UCSD-AML1 (cell line): ENCODE measurements around the gene DNA2.
A peak's percentile ranks its signal among the peaks of the same experiment; 100 is the strongest.
"Not testable (repeated sequence)": the region's sequence is repeated elsewhere in the genome, so short reads cannot be mapped to it uniquely, and the experiment has no call there.

Experiments
- DNase-seq: peaks from one replicate; lab custom pipeline; 2025; ENCODE audit not compliant: unreplicated experiment; lab: John Stamatoyannopoulos, UW

The DNA2 gene, protein sequence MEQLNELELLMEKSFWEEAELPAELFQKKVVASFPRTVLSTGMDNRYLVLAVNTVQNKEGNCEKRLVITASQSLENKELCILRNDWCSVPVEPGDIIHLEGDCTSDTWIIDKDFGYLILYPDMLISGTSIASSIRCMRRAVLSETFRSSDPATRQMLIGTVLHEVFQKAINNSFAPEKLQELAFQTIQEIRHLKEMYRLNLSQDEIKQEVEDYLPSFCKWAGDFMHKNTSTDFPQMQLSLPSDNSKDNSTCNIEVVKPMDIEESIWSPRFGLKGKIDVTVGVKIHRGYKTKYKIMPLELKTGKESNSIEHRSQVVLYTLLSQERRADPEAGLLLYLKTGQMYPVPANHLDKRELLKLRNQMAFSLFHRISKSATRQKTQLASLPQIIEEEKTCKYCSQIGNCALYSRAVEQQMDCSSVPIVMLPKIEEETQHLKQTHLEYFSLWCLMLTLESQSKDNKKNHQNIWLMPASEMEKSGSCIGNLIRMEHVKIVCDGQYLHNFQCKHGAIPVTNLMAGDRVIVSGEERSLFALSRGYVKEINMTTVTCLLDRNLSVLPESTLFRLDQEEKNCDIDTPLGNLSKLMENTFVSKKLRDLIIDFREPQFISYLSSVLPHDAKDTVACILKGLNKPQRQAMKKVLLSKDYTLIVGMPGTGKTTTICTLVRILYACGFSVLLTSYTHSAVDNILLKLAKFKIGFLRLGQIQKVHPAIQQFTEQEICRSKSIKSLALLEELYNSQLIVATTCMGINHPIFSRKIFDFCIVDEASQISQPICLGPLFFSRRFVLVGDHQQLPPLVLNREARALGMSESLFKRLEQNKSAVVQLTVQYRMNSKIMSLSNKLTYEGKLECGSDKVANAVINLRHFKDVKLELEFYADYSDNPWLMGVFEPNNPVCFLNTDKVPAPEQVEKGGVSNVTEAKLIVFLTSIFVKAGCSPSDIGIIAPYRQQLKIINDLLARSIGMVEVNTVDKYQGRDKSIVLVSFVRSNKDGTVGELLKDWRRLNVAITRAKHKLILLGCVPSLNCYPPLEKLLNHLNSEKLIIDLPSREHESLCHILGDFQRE

DNA sequence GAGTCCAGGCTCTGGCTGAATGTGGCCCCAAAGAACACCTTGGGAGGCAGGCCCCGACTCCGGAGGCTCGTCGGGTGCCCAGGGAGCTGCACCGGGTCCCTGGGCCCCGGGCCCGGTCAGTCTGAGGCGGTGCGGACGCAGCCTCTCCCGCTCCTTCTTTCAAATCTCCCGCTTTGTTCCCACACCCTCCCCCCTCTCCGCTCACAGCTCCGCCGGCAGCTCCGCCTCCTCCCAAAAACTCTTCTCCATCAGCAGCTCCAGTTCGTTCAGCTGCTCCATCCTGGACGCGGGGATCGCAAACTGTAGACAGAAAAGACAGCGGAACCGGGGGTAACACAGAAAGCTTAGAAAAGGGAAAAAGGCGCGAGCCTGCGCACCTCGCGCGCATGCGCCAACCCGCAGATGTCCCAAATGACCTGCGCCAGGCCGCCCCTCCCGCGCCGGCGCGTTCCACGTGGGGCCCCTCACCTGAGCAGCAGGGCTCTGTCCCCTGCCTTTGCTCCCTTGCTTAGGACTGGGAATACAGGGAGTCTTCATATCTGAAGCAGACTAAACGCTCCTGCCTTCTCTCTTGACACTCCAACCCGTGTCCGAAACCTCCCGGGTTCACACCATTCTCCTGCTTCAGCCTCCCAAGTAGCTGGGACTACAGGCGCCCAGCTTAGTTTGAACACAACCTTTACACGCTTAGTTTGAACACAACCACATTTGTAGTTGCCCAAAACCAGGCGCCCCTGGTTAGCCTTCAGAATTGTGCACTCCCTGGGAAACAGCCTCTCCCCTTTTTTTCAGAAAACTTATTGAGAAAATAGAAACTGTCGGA lies at the start of gene DNA2:
DNA2 (minus strand) TSS at position 388 of the 823 bp plus-strand sequence; CDS start at position 279, 109 bp downstream.
- peak; percentile 76 for DNase-seq

DNA sequence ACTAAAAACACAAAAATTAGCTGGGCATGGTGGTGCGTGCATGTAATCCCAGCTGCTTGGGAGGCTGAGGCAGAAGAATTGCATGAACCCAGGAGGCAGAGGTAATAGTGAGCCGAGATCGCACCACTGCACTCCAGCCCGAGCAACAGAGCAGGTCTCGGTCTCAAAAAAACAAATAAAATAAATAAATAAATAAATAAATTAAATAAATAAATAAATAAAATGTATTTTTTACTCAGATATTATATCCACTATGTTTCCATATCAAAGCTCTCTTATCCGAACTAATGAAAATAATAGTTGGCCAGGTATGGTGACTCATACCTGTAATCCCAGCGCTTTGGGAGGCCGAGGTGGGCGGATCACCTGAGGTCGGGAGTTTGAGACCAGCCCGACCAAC lies 46.8 kb upstream of the DNA2 start:
- DNase-seq: not testable (repeated sequence)

DNA sequence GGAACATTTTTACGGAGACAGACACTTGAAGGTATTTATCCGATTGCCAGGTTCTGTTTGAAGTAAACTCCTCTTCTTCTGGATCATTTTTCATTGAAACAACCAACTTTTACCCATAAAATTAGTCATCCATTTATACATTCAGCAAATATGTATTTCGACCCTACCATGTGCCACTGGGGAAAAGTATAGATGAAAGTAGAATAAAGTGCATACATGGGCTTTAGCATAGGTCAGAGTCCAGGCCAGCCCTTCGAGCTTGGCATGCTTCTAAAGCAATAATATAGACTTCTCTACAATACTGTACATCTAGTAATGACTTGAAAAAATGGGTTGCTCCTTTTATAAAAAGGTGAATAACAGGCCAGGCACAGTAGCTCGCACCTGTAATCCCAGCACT lies 45.4 kb upstream of the DNA2 start:
- DNase-seq: no peak

DNA sequence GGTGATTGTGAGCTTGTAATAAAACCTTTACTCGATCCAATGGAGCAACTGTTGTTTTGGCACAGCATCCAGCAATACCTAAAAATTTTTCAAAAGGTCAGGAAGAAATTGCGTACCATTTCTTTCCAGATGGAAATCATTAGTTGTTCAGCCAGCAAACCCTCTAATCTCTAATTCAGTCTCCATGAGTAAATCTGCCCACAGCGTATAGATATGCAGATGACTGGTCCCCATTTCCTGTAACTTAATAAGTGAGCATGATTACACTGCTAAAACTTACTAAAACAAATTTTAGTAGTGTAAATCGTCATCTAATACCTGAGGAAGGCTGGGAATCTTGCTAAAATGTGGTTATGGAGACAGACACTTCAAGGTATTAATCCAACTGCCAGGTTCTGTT lies 45.0 kb upstream of the DNA2 start:
- DNase-seq: no peak

DNA sequence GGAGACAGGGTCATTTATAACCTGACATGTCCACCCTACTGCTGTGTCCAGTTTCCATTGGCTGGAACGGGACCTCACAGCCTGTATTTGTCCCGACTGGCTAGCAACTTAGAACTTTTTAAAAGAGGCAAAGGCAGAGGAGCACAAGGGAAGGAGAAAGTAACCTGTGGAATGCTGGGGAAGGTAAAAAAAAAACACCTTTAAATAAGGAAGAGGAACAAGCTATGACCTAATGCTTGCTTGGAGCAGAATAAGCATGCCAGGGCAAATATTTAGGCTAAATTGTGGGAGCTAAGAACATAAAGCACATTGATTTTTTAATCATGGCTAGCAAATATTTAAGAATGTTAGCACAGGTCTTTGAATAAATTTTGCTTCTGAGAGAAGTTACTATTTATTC lies 44.4 kb upstream of the DNA2 start:
- DNase-seq: not testable (repeated sequence)

DNA sequence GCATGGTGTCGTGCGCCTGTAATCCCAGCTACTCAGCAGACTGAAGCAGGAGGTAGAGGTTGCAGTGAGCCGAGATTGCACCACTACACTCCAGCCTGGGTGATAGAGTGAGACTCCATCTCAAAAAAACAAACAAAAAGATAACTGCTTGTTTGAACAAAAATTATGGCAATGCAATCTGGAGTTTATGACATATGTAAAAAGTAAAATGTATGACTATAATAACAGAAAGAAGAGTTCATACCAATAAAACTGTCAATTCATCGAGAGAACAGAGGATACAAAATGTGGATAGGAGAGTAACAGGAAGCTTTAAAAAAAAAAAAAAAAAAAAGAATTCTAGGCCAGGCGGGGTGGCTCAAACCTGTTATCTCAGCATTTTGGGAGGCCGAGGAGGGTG lies 36.3 kb upstream of the DNA2 start:
- DNase-seq: no peak

DNA sequence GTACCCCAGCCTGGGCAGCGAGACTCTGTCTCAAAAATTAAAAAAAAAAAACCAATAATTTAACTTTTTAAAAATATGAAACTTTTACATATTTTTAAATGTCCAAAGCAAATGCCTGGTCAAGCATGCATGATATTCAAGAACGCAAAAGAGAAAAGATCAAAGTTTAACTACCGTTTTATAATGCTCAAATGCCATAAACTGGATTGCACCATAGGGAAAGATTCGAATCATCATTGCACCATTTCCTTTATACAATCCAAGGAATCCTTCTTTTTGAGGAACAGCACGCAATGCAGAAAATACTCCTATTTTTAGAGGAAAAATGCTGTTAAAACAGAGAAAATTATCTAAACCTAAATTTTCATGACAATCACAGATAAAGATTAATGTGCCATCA lies 34.6 kb upstream of the DNA2 start:
- no peak for DNase-seq

DNA sequence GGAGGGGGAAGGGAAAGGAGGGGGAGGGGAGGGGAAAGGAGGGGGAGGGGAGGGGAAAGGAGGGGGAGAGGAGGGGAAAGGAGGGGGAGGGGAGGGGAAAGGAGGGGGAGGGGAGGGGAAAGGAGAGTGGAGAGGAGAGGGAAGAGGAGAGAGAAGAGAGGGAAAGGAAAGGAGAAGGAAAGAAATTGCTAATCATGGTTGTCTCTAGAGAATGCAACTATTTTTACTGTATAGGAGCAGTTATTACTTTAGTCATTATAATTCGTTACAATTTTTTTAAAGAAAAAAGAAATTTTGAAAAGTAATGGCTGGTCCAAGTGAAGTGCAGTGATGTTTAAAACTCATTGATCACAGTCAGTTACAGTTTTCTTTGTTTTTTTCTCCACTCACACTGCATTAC lies 31.1 kb upstream of the DNA2 start:
- no peak for DNase-seq

DNA sequence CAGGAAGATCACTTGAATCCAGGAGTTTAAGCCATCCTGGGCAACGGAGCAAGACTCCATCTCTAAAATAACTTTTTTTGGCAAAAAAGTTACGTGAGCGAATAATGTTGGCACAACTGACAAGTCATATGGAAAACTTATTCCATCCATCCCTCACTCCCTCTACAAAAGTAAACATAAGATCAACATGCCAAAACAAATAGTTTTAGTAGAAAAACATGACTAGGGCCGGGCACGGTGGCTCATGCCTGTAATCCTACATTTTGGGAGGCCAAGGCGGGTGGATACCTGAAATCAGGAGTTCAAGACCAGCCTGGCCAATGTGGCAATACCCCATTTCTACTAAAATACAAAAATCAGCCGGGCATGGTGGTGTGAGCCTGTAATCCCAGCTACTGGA lies 29.9 kb upstream of the DNA2 start:
- DNase-seq: no peak

DNA sequence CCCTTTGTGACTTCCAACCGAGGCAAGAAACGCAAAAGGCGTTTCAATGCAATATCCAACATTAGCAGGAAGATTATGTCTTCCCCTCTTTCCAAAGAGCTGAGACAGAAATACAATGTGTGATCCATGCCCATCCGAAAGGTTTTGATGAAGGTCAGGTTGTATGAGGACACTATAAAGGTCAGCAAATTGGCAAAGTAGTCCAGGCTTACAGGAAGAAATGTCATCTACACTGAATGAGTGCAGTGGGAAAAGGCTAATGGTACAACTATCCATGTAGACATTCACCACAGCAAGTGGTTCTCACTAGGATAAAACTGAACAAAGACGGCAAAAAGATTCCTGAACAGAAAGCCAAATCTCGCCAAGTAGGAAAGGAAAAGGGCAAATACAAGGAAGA lies 27.8 kb upstream of the DNA2 start:
- DNase-seq: no peak

DNA sequence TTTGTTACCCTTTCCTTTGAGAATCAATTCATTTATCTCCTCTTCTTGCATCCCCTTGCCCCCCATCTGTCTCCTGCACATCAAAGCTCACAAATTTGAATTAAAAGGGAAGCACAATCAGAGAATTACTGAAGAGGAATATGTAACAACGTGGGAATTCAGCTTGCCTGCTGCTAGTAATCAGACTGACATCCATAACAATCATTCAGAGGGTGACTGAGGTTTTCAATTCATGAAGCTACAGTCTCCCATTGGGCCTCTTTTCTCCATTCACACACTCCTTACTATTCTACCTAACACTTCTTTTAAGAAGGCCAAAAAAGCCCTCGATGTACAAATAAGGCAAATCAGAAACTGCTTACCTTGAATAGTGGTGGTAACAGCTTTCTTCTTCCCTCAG lies 24.3 kb upstream of the DNA2 start:
- DNase-seq: no peak

DNA sequence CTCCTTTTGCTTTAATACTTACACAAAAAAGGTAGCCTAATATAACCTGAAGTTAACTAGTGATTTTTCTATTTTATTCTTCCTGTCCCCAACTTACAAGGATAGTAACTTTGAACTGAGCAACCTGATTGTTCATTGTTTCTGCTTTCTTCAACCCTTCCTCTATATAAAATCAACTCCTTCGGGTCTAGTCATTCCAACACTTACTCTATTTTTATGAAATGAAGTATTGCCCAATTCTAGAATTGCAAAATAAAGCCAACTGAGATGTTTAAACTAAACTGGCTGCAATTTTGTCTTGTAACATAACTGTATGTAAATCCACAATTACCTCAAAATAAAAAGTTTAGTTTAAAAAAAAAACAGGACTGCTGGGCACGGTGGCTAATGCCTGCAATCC lies 20.3 kb upstream of the DNA2 start:
- no peak for DNase-seq

DNA sequence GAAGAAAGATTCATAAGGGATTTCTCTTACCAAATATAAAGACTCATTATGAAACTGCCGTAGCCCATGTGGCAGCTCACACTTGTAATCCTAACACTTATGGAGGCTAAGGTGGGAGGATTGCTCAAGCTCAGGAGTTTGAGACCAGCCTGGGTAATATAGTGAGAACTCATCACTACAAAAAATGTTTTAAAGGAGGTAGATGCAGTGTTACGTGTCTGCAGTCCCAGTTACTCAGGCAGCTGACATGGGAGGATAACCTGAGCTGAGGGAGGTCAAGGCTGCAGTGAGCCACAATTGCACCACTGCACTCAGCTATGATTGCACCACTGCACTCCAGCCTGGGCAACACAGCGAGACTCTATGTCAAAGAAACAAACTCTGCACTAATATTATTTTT lies 18.1 kb upstream of the DNA2 start:
- no peak for DNase-seq

DNA sequence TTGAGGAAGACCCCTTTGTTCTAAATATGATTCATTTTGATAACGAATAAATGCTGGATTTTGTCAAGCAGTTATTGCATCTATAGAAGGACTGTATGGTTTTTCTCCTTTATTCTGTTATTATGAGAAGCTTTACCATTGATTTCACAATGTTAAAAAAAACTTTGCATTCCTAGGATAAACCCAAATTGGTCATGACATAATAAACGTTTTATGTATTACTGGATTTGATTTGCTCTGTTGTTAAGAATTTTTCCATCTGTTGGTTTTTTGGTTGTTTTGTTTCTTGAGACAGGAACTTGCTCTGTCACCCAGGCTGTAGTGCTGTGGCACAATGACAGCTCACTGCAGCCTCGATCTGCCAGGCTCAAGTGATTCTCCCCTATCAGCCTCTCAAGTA lies 2.2 kb upstream of the DNA2 start:
- DNase-seq: no peak

DNA sequence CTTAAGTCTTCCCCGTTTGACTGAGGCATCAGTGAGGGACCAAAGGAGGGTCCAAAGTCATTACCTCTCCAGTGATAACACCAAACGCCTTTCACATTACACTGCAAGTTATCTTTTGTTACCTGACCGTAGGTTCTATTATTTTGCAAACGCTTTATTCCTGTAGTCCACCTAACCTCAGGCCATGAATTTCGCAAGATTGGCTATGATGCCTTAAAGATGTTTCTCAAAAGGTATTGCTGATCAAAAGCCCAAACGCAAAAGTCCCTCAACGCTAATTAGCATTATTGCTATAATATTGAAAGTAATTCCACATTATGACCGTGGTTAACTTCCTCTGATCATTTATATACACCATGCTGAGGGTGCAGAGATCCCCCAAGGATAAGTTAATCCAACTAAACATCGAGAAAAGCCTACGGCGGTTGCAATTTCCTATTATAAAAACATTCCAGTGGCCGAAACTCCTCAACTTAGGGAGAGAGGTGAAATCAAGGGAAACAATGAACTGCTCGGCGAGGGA lies 649 bp downstream of the DNA2 start:
- no peak for DNase-seq

DNA sequence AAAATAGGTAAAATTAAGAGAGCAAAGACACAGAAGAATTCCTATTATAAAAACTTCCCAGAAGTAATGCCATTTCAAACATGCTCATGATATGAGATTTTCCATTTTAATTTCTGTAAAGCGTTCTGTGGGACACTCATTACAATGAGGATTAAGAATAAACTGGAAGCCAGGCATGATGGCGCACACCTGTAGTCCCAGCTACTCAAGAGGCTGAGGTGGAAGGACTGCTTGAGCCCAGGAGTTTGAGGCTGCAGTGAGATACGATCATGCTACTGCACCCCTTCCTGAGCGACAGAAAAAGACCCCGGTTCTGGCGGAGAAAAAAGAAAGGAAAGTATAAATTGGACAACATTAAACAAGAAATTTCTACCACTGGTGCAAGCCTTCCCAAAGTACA lies 1.5 kb downstream of the DNA2 start:
- no peak for DNase-seq

DNA sequence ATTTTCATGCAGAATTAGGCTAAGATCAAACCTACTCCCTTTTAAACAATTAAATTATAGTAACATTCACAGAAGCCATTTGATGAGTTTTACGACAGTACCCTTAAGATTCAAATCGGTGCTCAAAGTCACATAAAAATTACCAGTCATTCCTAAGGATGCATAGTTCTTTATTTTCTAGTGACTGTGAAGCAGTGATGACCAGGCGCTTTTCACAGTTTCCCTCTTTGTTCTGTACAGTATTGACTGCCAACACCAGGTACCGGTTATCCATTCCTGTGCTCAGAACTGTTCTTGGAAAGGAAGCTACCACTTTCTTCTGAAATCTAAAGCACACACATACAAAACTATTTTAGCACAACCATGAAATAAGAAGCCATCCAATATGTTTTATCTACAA lies 1.9 kb downstream of the DNA2 start:
- no peak for DNase-seq

DNA sequence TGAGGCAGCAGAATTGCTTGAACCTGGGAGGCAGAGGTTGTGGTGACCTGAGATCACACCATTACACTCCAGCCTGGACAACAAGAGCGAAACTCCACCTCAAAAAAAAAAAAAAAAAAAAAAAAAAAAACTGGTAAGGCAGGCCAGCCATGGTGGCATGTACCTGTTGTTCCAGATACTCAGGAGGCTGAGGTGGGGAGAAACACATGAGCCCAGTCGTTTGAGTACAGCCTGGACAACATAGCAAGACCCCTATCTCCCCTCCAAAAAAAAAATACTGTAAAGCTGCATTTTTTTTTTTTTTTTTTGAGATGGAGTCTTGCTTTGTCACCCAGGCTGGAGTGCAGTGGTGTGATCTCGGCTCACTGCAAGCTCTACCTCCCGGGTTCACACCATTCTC lies 7.0 kb downstream of the DNA2 start:
- not testable (repeated sequence) for DNase-seq

DNA sequence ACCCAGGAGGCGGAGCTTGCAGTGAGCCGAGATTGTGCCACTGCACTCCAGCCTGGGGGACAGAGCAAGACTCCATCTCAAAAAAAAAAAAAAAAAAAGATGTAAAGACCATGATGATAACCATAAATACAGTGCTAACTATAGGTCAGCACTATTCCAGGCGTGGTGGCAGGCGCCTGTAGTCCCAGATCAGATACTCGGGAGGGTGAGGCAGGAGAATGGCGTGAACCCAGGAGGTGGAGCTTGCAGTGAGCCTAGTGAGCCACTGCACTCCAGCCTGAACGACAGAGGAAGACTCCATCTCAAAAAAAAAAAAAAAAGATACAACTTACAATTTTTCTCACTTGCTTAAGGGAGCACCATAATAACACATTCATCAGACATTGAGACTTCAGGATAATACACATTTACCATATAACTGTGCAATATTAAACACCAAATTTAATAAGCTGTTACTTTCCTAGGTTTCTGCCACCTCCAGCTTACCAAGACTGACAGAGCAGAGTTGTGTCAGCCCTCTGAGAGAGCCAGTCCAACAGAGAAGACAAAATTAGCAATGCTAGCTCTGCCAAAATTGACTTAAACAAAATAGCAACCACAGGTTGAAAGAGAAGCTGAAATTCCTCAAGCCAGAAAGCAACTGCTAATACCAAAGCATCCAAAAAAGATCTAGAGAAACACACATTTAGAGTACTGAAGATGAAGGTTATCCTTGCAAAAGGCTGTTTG lies 8.2 kb downstream of the DNA2 start:
- DNase-seq: no peak

DNA sequence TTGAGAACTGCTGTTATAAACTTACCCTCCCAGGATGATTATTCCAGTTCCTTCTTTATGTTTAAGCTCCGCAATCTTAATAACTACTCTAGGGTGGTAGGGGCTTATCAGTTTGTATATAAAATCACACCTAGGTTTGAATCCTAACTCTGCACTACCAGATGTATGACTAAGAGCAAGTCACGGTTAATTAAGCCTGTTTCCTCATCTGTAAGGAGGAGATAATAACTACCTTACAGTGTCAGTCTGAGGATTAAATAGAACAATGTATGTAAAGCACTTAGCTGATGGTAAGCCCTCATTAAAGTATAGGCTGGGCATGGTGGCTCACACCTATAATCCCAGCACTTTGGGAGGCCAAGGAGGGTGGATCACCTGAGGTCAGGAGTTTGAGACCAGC lies 9.2 kb downstream of the DNA2 start:
- DNase-seq: no peak
